ENCODE measurements around the gene PCDH9. TPM values are rescaled to one million over a fixed set of nuclear protein-coding genes. Genes with fewer than 3 reads are reported as not detected.

The PCDH9 gene
- total RNA-seq, 1 donor from 2014 or later = 0.90 TPM

GRCh38 chr13:67042556-67042955 is 187.6 kb downstream of the PCDH9 start:
- DNase-seq (ENCODE audit: low read depth in 2 of 2) = no peak

- no peak for DNase-seq (ENCODE audit: low read depth in 2 of 2)
Measured at GRCh38 chr13:67036699-67037457, 193.3 kb downstream of the PCDH9 start.

- DNase-seq (ENCODE audit: low read depth in 2 of 2) = no peak
Measured at GRCh38 chr13:67033170-67033569, 197.0 kb downstream of the PCDH9 start.

- peak in 1 of 2 donors; percentile 24 for DNase-seq (ENCODE audit: low read depth in 2 of 2)
Measured at GRCh38 chr13:67023130-67023876, 206.8 kb downstream of the PCDH9 start.

- no peak for DNase-seq (ENCODE audit: low read depth in 2 of 2)
Measured at GRCh38 chr13:67018775-67019174, 211.4 kb downstream of the PCDH9 start.

- DNase-seq (ENCODE audit: low read depth in 2 of 2) = no peak
Measured at GRCh38 chr13:67017276-67017675, 212.9 kb downstream of the PCDH9 start.

- no peak for DNase-seq (ENCODE audit: low read depth in 2 of 2)
Measured at GRCh38 chr13:67015976-67016600, 214.0 kb downstream of the PCDH9 start.

- DNase-seq (ENCODE audit: low read depth in 2 of 2) = no peak
Measured at GRCh38 chr13:67014399-67014798, 215.7 kb downstream of the PCDH9 start.

- DNase-seq (ENCODE audit: low read depth in 2 of 2) = no peak
Measured at GRCh38 chr13:67013709-67014108, 216.4 kb downstream of the PCDH9 start.

- DNase-seq (ENCODE audit: low read depth in 2 of 2) = no peak
Measured at GRCh38 chr13:67008075-67008668, 222.0 kb downstream of the PCDH9 start.

GRCh38 chr13:67004511-67004910 is 225.6 kb downstream of the PCDH9 start:
- DNase-seq (ENCODE audit: low read depth in 2 of 2) = no peak

GRCh38 chr13:67003743-67004142 is 226.4 kb downstream of the PCDH9 start:
- no peak for DNase-seq (ENCODE audit: low read depth in 2 of 2)

GRCh38 chr13:67001363-67001762 is 228.8 kb downstream of the PCDH9 start:
- DNase-seq (ENCODE audit: low read depth in 2 of 2) = no peak

- DNase-seq (ENCODE audit: low read depth in 2 of 2) = no peak
Measured at GRCh38 chr13:66996503-66996902, 233.6 kb downstream of the PCDH9 start.

GRCh38 chr13:66995203-66995611 is 234.9 kb downstream of the PCDH9 start:
- no peak for DNase-seq (ENCODE audit: low read depth in 2 of 2)

- DNase-seq (ENCODE audit: low read depth in 2 of 2) = no peak
Measured at GRCh38 chr13:66994517-66995202, 235.5 kb downstream of the PCDH9 start.

- peak; percentile 33 to 74 for DNase-seq (ENCODE audit: low read depth in 2 of 2)
Measured at GRCh38 chr13:66994097-66994496, 236.0 kb downstream of the PCDH9 start.

- DNase-seq (ENCODE audit: low read depth in 2 of 2) = no peak
Measured at GRCh38 chr13:66992719-66993118, 237.4 kb downstream of the PCDH9 start.

- DNase-seq (ENCODE audit: low read depth in 2 of 2) = peak in 1 of 2 donors; percentile 74
Measured at GRCh38 chr13:66992183-66992582, 238.0 kb downstream of the PCDH9 start.

GRCh38 chr13:66984241-66984640 is 245.9 kb downstream of the PCDH9 start:
- no peak for DNase-seq (ENCODE audit: low read depth in 2 of 2)

GRCh38 chr13:66981912-66982311 is 248.2 kb downstream of the PCDH9 start:
- no peak for DNase-seq (ENCODE audit: low read depth in 2 of 2)
